Thyroid gland (tissue), 4 donors: ENCODE results near the gene NCLN.

Experiments
- CTCF ChIP-seq, 6 experiments: fragments of 200-600 bp in 3 of 6; fragments of 450-650 bp in 3 of 6; sonication (generic) in 3 of 6; IDR thresholded peaks; one replicate each; pipeline ENCODE4 v1.5.1; 2016 to 2019; ENCODE audit warnings: antibody characterized with exemption in 6 of 6, mild to moderate bottlenecking in 2 of 6, inconsistent platforms in 1 of 6, moderate library complexity in 1 of 6
- POLR2A ChIP-seq, 2 donors: fragments of 450-650 bp; IDR thresholded peaks; one replicate each; pipeline ENCODE4 v1.6.1; 2017; ENCODE audit warnings: antibody characterized with exemption in 2 of 2, mild to moderate bottlenecking in 2 of 2, moderate library complexity in 1 of 2

GRCh38 chr19:3257071-3257470 lies 71.3 kb downstream of the NCLN start:
- TF ChIP-seq CTCF (IDR thresholded peaks at IDR 0.05): no peak
- no peak for TF ChIP-seq POLR2A (IDR thresholded peaks at IDR 0.05)
